GM12878 (cell line): ENCODE results near the gene KIF3A. TPM values are rescaled to one million over a fixed set of nuclear protein-coding genes. Genes with fewer than 3 reads are reported as not detected.

Source experiments
- BMI1 ChIP-seq: fragments of 450-650 bp; IDR thresholded peaks from 2 replicates; pipeline ENCODE4 v1.6.1; 2016; ENCODE audit warnings: mild to moderate bottlenecking, moderate library complexity, borderline replicate concordance
- CHD2 ChIP-seq: IDR thresholded peaks from 2 replicates; pipeline ENCODE4 v1.6.1; 2011; ENCODE audit warnings: low read depth, low read length, improper control_type of control experiment, borderline replicate concordance
- E4F1 ChIP-seq: fragments of 450-650 bp; IDR thresholded peaks from 2 replicates; pipeline ENCODE4 v1.6.1; 2018; ENCODE audit warnings: borderline replicate concordance, mild to moderate bottlenecking; ENCODE audit not compliant: partially characterized antibody
- EGR1 ChIP-seq, 2 experiments: IDR thresholded peaks; 1 replicate in 1 of 2; 2 replicates in 1 of 2; pipeline ENCODE4 v1.6.1; 2011 to 2012; ENCODE audit warnings: low read depth in 2 of 2, low read length in 2 of 2, borderline replicate concordance in 1 of 2, mild to moderate bottlenecking in 1 of 2, moderate library complexity in 1 of 2
- ELK1 ChIP-seq: IDR thresholded peaks from 2 replicates; pipeline ENCODE4 v1.6.1; 2012; ENCODE audit warnings: low read depth, low read length, improper control_type of control experiment
- FOXM1 ChIP-seq: IDR thresholded peaks from 2 replicates; pipeline ENCODE4 v1.6.1; 2012; ENCODE audit warnings: low read depth, mild to moderate bottlenecking, inconsistent platforms, low read length, moderate library complexity
- HCFC1 ChIP-seq: fragments of 150-350 bp; IDR thresholded peaks from 2 replicates; pipeline ENCODE4 v1.6.1; 2014; ENCODE audit warnings: low read length
- HDGF ChIP-seq: fragments of 450-650 bp; IDR thresholded peaks from 2 replicates; pipeline ENCODE4 v1.6.1; 2016; ENCODE audit warnings: antibody characterized with exemption
- MEF2B ChIP-seq: fragments of 450-650 bp; IDR thresholded peaks from 2 replicates; pipeline ENCODE4 v1.6.1; 2018; ENCODE audit warnings: mild to moderate bottlenecking, moderate library complexity; ENCODE audit not compliant: partially characterized antibody, poor library complexity, severe bottlenecking
- NFXL1 ChIP-seq: fragments of 450-650 bp; IDR thresholded peaks from 2 replicates; pipeline ENCODE4 v1.6.1; 2017; ENCODE audit warnings: antibody characterized with exemption, mild to moderate bottlenecking, borderline replicate concordance
- NR2C2 ChIP-seq: IDR thresholded peaks from 2 replicates; pipeline ENCODE4 v1.6.1; 2011; ENCODE audit warnings: borderline replicate concordance, low read depth; ENCODE audit not compliant: control insufficient read depth, insufficient read length
- PAX5 ChIP-seq: IDR thresholded peaks from 2 replicates; pipeline ENCODE4 v1.6.1; 2011; ENCODE audit warnings: low read depth, low read length, borderline replicate concordance
- POLR2A ChIP-seq: IDR thresholded peaks from 2 replicates; pipeline ENCODE4 v1.6.1; 2011; ENCODE audit warnings: low read depth, mild to moderate bottlenecking, low read length
- RAD21 ChIP-seq: IDR thresholded peaks from 2 replicates; pipeline ENCODE4 v1.6.1; 2011; ENCODE audit warnings: mild to moderate bottlenecking, low read depth, low read length, moderate library complexity; ENCODE audit not compliant: insufficient read depth
- SMC3 ChIP-seq: IDR thresholded peaks from 2 replicates; pipeline ENCODE4 v1.6.1; 2011; ENCODE audit warnings: low read length, improper control_type of control experiment, borderline replicate concordance
- SUZ12 ChIP-seq: fragments of 200-600 bp; sonication (generic); IDR thresholded peaks from one replicate; pipeline ENCODE4 v1.6.1; 2018; ENCODE audit warnings: antibody characterized with exemption, mild to moderate bottlenecking; ENCODE audit not compliant: unreplicated experiment
- ZNF217 ChIP-seq: fragments of 450-650 bp; IDR thresholded peaks from 2 replicates; pipeline ENCODE4 v1.6.1; 2017; ENCODE audit warnings: antibody characterized with exemption, mild to moderate bottlenecking
- polyA plus RNA-seq, 11 experiments: library from polyadenylated mRNA; depleted of rRNA in 4 of 11; unstranded in 6 of 11; stranded (reverse) in 5 of 11; fragments of >200 nt; fragmentation: Nextera tagmentation in 4 of 11; fragmentation: Illumina TruSeq in 1 of 11; extraction: Ambion mirVana in 4 of 11; extraction: Trizol in 1 of 11; gene quantifications; 1 replicate in 1 of 11; 2 replicates in 10 of 11; pipeline versions ENCODE4 v1.2.1 to v1.2.3, GENCODE V29; 2011 to 2016; ENCODE audit warnings: inconsistent platforms in 2 of 11, missing spikeins in 2 of 11, low read depth in 1 of 11
- total RNA-seq, 4 experiments: library from RNA; depleted of rRNA in 3 of 4; stranded (reverse); fragments of >200 nt in 3 of 4; fragmentation: Illumina TruSeq in 1 of 4; extraction: Trizol in 1 of 4; gene quantifications; 2 replicates each; pipeline versions ENCODE4 v1.2.1 to v1.2.3, GENCODE V29; 2013 to 2021
- TF ChIP-seq, protein P1 (sequence below): IDR thresholded peaks from 2 replicates; pipeline ENCODE4 v1.6.1; 2011; ENCODE audit warnings: borderline replicate concordance, low read depth, mild to moderate bottlenecking, moderate library complexity, low read length; ENCODE audit not compliant: insufficient read depth, poor library complexity, severe bottlenecking
- TF ChIP-seq, protein P2 (sequence below): fragments of 150-350 bp; IDR thresholded peaks from 2 replicates; pipeline ENCODE4 v1.6.1; 2016; ENCODE audit warnings: low read depth, low read length
- TF ChIP-seq, protein P3 (sequence below): IDR thresholded peaks from 2 replicates; pipeline ENCODE4 v1.6.1; 2012; ENCODE audit warnings: low read length, inconsistent platforms

KIF3A gene
- total and polyA plus RNA-seq, 10 of the 15 experiments (the other 5 are each of a cell fraction or from before 2014, with no cell fraction given): 2.7 to 36.5 (median 10.0) TPM

DNA sequence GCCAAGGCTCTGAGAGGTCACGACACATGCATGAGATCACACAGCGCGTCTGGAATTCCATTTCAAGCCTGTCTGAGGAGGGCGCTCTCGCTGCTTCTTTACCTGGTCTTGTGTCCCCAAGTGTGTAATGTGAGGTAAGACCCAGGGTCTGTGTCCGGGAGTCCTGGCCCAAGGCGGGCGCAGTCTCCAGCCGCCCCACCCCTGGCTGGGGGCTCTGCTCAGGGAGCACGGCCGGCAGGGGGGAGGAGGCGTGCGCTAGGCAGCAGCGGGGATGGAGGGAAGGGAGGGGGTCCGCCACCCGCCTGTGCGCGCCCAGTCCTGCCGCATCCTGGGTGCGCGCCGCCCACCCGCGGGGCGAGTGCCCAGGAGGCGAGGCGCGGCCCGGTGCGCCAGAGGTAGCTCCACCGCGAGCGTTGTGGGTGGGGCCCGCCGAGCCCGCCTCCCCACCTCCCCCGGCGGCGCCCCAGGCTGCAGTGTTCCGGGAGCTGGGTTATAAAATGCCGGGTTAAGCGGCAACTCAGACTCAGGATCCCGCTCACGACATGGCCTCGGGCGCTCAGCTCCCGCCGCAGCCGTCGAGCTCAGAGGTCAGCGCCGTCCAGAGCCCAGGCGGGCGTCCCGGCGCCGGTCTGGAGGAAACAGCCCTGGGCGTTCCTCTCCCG lies 9.7 kb upstream of the KIF3A start, which contains the start of gene CCNI2 (continued):
- TF ChIP-seq MEF2B (no peak), ELK1 (no peak), SMC3 (0 out of 2 replicates have a peak, but pooled peaks have one; percentile 18), NFXL1 (0 out of 2 replicates have a peak, but pooled peaks have one; percentile 57), E4F1 (no peak), HDGF (no peak), CHD2 (no peak), PAX5 (no peak), HCFC1 (no peak), RAD21 (peak; percentile 20; the same call in 1 of the 2 replicates), ZNF217 (no peak), NR2C2 (no peak), EGR1 (IDR thresholded peaks at IDR 0.05; ENCODE audit: borderline replicate concordance in 1 of 2, low read depth in 2 of 2, low read length in 2 of 2) (peak in 1 of 2 experiments; percentile 13; a peak in 1 of 3 replicates), BMI1 (no peak), POLR2A (peak; percentile 67), SUZ12 (no peak), FOXM1 (no peak)
- TF ChIP-seq, protein P1, sequence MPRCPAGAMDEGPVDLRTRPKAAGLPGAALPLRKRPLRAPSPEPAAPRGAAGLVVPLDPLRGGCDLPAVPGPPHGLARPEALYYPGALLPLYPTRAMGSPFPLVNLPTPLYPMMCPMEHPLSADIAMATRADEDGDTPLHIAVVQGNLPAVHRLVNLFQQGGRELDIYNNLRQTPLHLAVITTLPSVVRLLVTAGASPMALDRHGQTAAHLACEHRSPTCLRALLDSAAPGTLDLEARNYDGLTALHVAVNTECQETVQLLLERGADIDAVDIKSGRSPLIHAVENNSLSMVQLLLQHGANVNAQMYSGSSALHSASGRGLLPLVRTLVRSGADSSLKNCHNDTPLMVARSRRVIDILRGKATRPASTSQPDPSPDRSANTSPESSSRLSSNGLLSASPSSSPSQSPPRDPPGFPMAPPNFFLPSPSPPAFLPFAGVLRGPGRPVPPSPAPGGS: no peak
- TF ChIP-seq, protein P2, sequence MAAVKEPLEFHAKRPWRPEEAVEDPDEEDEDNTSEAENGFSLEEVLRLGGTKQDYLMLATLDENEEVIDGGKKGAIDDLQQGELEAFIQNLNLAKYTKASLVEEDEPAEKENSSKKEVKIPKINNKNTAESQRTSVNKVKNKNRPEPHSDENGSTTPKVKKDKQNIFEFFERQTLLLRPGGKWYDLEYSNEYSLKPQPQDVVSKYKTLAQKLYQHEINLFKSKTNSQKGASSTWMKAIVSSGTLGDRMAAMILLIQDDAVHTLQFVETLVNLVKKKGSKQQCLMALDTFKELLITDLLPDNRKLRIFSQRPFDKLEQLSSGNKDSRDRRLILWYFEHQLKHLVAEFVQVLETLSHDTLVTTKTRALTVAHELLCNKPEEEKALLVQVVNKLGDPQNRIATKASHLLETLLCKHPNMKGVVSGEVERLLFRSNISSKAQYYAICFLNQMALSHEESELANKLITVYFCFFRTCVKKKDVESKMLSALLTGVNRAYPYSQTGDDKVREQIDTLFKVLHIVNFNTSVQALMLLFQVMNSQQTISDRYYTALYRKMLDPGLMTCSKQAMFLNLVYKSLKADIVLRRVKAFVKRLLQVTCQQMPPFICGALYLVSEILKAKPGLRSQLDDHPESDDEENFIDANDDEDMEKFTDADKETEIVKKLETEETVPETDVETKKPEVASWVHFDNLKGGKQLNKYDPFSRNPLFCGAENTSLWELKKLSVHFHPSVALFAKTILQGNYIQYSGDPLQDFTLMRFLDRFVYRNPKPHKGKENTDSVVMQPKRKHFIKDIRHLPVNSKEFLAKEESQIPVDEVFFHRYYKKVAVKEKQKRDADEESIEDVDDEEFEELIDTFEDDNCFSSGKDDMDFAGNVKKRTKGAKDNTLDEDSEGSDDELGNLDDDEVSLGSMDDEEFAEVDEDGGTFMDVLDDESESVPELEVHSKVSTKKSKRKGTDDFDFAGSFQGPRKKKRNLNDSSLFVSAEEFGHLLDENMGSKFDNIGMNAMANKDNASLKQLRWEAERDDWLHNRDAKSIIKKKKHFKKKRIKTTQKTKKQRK: no peak
- TF ChIP-seq, protein P3, sequence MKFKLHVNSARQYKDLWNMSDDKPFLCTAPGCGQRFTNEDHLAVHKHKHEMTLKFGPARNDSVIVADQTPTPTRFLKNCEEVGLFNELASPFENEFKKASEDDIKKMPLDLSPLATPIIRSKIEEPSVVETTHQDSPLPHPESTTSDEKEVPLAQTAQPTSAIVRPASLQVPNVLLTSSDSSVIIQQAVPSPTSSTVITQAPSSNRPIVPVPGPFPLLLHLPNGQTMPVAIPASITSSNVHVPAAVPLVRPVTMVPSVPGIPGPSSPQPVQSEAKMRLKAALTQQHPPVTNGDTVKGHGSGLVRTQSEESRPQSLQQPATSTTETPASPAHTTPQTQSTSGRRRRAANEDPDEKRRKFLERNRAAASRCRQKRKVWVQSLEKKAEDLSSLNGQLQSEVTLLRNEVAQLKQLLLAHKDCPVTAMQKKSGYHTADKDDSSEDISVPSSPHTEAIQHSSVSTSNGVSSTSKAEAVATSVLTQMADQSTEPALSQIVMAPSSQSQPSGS: no peak
